RWPE2 (cell line): ENCODE measurements around the gene KAT8.

ENCODE experiments used
- ATAC-seq: fragments of 200-7000 bp; cut with Tn5 transposase; 3 replicates; pipeline ENCODE4 v1.9.1; 2021; ENCODE audit warnings: low read depth
- DNase-seq: peaks from one replicate; pipeline ENCODE4 v3.0.0-alpha.2; 2020; ENCODE audit warnings: low spot score
- H3K27ac ChIP-seq: fragments of 450-650 bp; 2 replicates; pipeline ENCODE4 v1.5.1; 2017; ENCODE audit warnings: mild to moderate bottlenecking; ENCODE audit not compliant: poor library complexity, severe bottlenecking
- H3K27me3 ChIP-seq: fragments of 250-450 bp; sonication (Bioruptor Pico); 2 replicates; pipeline ENCODE4 v1.5.1; 2021; ENCODE audit warnings: mild to moderate bottlenecking, moderate library complexity; ENCODE audit not compliant: insufficient read depth, poor library complexity, severe bottlenecking
- H3K36me3 ChIP-seq: fragments of 250-450 bp; sonication (Bioruptor Pico); 2 replicates; pipeline ENCODE4 v1.5.1; 2020; ENCODE audit warnings: low read depth, mild to moderate bottlenecking, moderate library complexity
- H3K4me1 ChIP-seq: fragments of 250-450 bp; sonication (Bioruptor Pico); 2 replicates; pipeline ENCODE4 v1.5.1; 2021; ENCODE audit warnings: mild to moderate bottlenecking, moderate library complexity; ENCODE audit not compliant: insufficient read depth, poor library complexity, severe bottlenecking
- H3K4me3 ChIP-seq: fragments of 250-450 bp; sonication (Bioruptor Pico); 2 replicates; pipeline ENCODE4 v1.5.1; 2021; ENCODE audit warnings: mild to moderate bottlenecking, moderate library complexity; ENCODE audit not compliant: severe bottlenecking
- H3K9me3 ChIP-seq: fragments of 250-450 bp; sonication (Bioruptor Pico); 2 replicates; pipeline ENCODE4 v1.5.1; 2021; ENCODE audit warnings: mild to moderate bottlenecking, moderate library complexity; ENCODE audit not compliant: severe bottlenecking
- TF ChIP-seq, protein P1 (sequence below): fragments of 450-650 bp; IDR thresholded peaks from one replicate; pipeline ENCODE4 v1.5.1; 2017; ENCODE audit warnings: mild to moderate bottlenecking, moderate library complexity; ENCODE audit not compliant: poor library complexity, severe bottlenecking

The KAT8 gene

DNA sequence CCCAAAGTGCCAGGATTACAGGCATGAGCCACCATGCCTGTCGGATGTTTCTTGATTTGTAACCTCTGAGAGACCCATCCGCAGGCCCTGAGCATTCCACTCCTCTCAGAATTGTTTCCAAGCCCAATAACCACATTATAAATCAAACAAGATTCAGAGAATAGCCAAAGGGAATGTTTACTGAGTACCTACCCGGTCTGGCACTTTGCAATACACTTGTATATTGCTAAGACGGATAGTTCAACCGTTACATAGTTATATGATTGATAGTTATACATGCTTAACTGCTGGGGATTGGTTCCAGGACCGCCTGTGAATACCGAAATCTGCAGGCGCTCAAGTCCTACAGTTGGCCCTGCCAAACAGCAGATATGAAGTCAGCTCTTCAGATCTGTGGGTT is 3.0 kb upstream of the KAT8 start:
- DNase-seq (no peak), ATAC-seq (no peak)
- H3K27me3 ChIP-seq, result no peaks in the 10 kb centered on the region
- H3K9me3 ChIP-seq, result no peaks in the 10 kb centered on the region
- H3K27ac ChIP-seq, result peak overlapping the region; percentile 36
- H3K4me3 ChIP-seq, result no peak overlapping the region
- peaks cover 9% of the 10 kb centered on the region for H3K4me1 ChIP-seq
- TF ChIP-seq, protein P1, sequence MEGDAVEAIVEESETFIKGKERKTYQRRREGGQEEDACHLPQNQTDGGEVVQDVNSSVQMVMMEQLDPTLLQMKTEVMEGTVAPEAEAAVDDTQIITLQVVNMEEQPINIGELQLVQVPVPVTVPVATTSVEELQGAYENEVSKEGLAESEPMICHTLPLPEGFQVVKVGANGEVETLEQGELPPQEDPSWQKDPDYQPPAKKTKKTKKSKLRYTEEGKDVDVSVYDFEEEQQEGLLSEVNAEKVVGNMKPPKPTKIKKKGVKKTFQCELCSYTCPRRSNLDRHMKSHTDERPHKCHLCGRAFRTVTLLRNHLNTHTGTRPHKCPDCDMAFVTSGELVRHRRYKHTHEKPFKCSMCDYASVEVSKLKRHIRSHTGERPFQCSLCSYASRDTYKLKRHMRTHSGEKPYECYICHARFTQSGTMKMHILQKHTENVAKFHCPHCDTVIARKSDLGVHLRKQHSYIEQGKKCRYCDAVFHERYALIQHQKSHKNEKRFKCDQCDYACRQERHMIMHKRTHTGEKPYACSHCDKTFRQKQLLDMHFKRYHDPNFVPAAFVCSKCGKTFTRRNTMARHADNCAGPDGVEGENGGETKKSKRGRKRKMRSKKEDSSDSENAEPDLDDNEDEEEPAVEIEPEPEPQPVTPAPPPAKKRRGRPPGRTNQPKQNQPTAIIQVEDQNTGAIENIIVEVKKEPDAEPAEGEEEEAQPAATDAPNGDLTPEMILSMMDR, result no peak
- H3K36me3 ChIP-seq, result peaks cover 42% of the 10 kb centered on the region

DNA sequence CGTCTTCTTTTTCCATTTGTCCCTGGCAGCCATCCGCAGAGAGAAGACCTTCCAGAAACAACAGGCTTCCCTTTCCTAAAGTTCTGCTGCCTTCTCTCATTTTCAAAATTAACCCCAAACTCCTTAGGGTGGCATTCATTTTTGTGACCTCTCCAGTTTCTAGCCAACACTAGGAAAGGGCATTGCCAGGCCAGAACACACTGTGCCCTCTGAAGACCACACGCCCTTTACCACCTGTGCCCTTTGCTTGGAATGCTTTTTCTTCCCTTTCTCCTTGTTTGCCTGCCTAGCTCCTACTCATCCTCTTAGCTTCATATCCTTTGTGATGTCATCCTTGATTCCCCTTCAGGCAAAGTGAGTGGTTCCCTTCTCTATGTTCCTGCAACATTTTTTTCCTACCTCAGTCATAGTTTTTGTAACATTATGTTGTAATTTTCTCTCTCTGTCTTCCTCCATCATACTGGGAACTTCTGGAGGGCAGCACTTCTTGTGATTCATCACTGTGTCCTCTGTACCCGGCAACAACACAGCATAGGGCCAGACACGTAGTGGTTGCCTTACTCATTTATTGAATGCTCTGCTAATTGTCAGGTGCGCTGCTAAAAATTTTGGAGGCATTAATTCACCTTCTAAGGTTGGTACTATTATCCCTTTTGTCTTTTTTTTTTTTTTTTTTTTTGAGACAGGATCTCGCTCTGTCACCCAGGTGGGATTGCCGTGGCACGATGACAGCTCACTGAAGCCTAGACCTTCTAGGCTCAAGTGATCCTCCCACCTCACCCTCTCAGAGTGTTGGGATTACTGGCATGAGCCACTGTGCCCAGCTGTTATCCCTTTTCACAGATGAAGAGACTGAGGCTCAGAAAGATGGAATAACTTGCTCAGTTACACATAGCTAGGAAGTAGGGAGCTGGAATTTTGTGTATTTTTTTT is 1.0 kb downstream of the KAT8 start:
- Histone ChIP-seq H3K27me3 (no peaks in the 10 kb centered on the region), H3K9me3 (no peaks in the 10 kb centered on the region), H3K36me3 (peaks cover 48% of the 10 kb centered on the region), H3K27ac (peak overlapping the region; percentile 94), H3K4me3 (peak overlapping the region; percentile 86), H3K4me1 (peaks cover 9% of the 10 kb centered on the region)
- ATAC-seq, result peak; percentile 64
- peak; percentile 65 for DNase-seq
- TF ChIP-seq, protein P1, result no peak

DNA sequence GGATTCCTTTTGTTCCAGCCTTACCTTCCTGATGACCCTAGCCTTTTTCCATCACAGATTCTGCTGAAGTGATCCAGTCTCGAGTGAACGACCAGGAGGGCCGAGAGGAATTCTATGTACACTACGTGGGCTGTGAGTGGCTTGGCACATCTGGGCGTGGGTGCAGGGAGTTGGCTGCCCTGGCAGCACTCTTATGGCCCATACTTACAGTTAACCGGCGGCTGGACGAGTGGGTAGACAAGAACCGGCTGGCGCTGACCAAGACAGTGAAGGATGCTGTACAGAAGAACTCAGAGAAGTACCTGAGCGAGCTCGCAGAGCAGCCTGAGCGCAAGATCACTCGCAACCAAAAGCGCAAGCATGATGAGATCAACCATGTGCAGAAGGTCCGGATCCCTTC is 2.7 kb downstream of the KAT8 start:
- no peak overlapping the region for H3K4me3 ChIP-seq
- no peaks in the 10 kb centered on the region for H3K27me3 ChIP-seq
- peaks cover 9% of the 10 kb centered on the region for H3K4me1 ChIP-seq
- H3K36me3 ChIP-seq, result peaks cover 54% of the 10 kb centered on the region
- DNase-seq (peak; percentile 45), ATAC-seq (no peak)
- H3K9me3 ChIP-seq, result no peaks in the 10 kb centered on the region
- H3K27ac ChIP-seq, result peak overlapping the region; percentile 94
- TF ChIP-seq, protein P1, result no peak

DNA sequence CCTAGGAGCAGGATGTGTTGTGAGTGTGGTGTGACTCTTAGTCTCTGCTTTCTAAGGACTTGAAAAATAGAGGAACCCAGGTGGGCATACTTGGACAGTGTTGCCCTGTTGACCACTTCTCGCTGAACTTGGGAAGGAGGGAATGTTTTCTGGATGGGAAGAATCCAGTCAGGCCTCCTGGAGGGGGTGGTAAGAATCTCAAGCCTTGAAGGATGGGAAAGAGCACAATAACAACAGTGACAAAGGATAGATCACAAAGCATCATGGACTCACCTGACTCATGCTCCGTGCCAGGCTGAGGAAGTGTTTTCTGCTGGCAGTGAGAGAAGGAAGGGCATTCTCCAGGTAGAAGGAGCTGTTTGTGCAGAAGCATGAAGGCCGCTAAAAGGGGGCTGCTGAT is 8.4 kb downstream of the KAT8 start:
- DNase-seq (no peak), ATAC-seq (no peak)
- H3K27me3 ChIP-seq, result no peaks in the 10 kb centered on the region
- TF ChIP-seq, protein P1, result no peak
- peaks cover 42% of the 10 kb centered on the region for H3K36me3 ChIP-seq
- no peak overlapping the region for H3K27ac ChIP-seq
- H3K4me1 ChIP-seq, result peaks cover 10% of the 10 kb centered on the region
- H3K4me3 ChIP-seq, result no peak overlapping the region
- H3K9me3 ChIP-seq, result no peaks in the 10 kb centered on the region

DNA sequence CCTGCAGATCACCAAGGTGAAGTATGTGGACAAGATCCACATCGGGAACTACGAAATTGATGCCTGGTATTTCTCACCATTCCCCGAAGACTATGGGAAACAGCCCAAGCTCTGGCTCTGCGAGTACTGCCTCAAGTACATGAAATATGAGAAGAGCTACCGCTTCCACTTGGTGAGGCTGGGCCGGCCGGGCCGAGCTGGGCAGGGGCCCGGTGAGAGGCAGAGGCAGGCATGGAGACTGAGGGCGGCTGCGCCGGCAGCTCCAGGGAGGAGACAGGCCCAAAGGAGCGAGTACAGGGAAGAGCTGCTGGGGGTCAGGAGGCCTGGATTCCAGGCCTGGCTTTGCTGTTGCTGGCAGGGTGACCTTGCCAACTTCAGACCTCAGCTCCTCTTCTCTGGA is 9.7 kb downstream of the KAT8 start:
- Histone ChIP-seq H3K27me3 (no peaks in the 10 kb centered on the region), H3K27ac (no peak overlapping the region), H3K4me1 (peaks cover 23% of the 10 kb centered on the region), H3K4me3 (no peak overlapping the region), H3K36me3 (peaks cover 41% of the 10 kb centered on the region), H3K9me3 (no peaks in the 10 kb centered on the region)
- TF ChIP-seq, protein P1, result no peak
- ATAC-seq (no peak), DNase-seq (no peak)
